SK-N-SH (cell line): ENCODE measurements around the gene IL22. TPM values are rescaled to one million over a fixed set of nuclear protein-coding genes. Genes with fewer than 3 reads are reported as not detected.

Source experiments
- CTCF ChIA-PET: fragments of 300-600, 350-600 bp; formaldehyde crosslinking; extraction: SDS; loops from one replicate; lab custom pipeline; 2021; lab: Yijun Ruan, JAX
- POLR2A ChIA-PET: fragments of 350-600 bp; sonication (Branson Sonifier 250); formaldehyde crosslinking; extraction: SDS; loops from one replicate; lab custom pipeline; 2020; ENCODE audit warnings: antibody characterized with exemption, inconsistent platforms; lab: Yijun Ruan, JAX
- DNase-seq: peaks from one replicate; pipeline ENCODE4 v3.0.0; 2012
- H2AFZ ChIP-seq: fragments of 200-600 bp; sonication (generic); 2 replicates; pipeline ENCODE4 v1.8.1; 2016; ENCODE audit warnings: antibody characterized with exemption, mild to moderate bottlenecking, low read depth
- H3F3A ChIP-seq: fragments of 200-600 bp; sonication (generic); replicated peaks from 2 replicates; pipeline ENCODE3; 2016; ENCODE audit warnings: antibody characterized with exemption, mild to moderate bottlenecking; ENCODE audit not compliant: insufficient read depth
- H3K27ac ChIP-seq, 2 experiments: fragments of 200-500 bp in 1 of 2; fragments of 200-600 bp in 1 of 2; sonication (Bioruptor generic) in 1 of 2; sonication (generic), shearing (Covaris generic) in 1 of 2; 2 replicates each; pipeline versions ENCODE4 v1.5.1 to v1.6.1; 2014 to 2016; ENCODE audit warnings: low read depth in 2 of 2, inconsistent platforms in 1 of 2, low read length in 1 of 2, mild to moderate bottlenecking in 1 of 2, mixed read lengths in 1 of 2
- H3K27me3 ChIP-seq: fragments of 200-600 bp; sonication (generic), shearing (Covaris generic); 2 replicates; pipeline ENCODE4 v1.6.1; 2016; ENCODE audit warnings: mixed run types; ENCODE audit not compliant: insufficient read depth
- H3K36me3 ChIP-seq, 2 experiments: fragments of 200-500 bp in 1 of 2; fragments of 200-600 bp in 1 of 2; sonication (Bioruptor generic) in 1 of 2; sonication (generic) in 1 of 2; replicated peaks in 1 of 2; 2 replicates each; pipeline versions ENCODE3 to v1.5.1; 2014 to 2016; ENCODE audit warnings: low read length in 1 of 2, mild to moderate bottlenecking in 1 of 2; ENCODE audit not compliant: insufficient read depth in 2 of 2, control insufficient read depth in 1 of 2
- H3K4me1 ChIP-seq, 2 experiments: fragments of 200-500 bp in 1 of 2; fragments of 200-600 bp in 1 of 2; sonication (Bioruptor generic) in 1 of 2; sonication (generic), shearing (Covaris generic) in 1 of 2; 2 replicates each; pipeline versions ENCODE4 v1.5.1 to v1.6.1; 2014 to 2016; ENCODE audit warnings: low read depth in 1 of 2, low read length in 1 of 2, mixed run types in 1 of 2; ENCODE audit not compliant: insufficient read depth in 2 of 2, control insufficient read depth in 1 of 2
- H3K4me2 ChIP-seq: fragments of 200-600 bp; sonication (generic), shearing (Covaris generic); 2 replicates; pipeline ENCODE4 v1.6.1; 2017; ENCODE audit warnings: mixed run types
- H3K4me3 ChIP-seq, 2 experiments: fragments of 200-500 bp in 1 of 2; fragments of 200-600 bp in 1 of 2; sonication (Bioruptor generic) in 1 of 2; sonication (generic), shearing (Covaris generic) in 1 of 2; 2 replicates each; pipeline versions ENCODE4 v1.5.1 to v1.8.1; 2014 to 2016; ENCODE audit warnings: low read depth in 2 of 2, inconsistent platforms in 1 of 2, low read length in 1 of 2, mild to moderate bottlenecking in 1 of 2, mixed read lengths in 1 of 2, moderate library complexity in 1 of 2
- H3K79me2 ChIP-seq: fragments of 200-600 bp; sonication (generic); 2 replicates; pipeline ENCODE4 v1.8.1; 2017; ENCODE audit warnings: mild to moderate bottlenecking; ENCODE audit not compliant: insufficient read depth
- H3K9ac ChIP-seq: fragments of 200-600 bp; sonication (generic); 2 replicates; pipeline ENCODE4 v1.6.1; 2017; ENCODE audit warnings: mixed run types
- H3K9me2 ChIP-seq: fragments of 200-600 bp; sonication (generic); 2 replicates; pipeline ENCODE4 v1.6.1; 2017; ENCODE audit warnings: mixed run types
- H3K9me3 ChIP-seq: fragments of 200-600 bp; sonication (generic); 2 replicates; pipeline ENCODE4 v1.6.1; 2017; ENCODE audit warnings: mixed run types, mild to moderate bottlenecking, moderate library complexity
- H4K20me1 ChIP-seq: fragments of 200-600 bp; sonication (generic); 2 replicates; pipeline ENCODE4 v1.6.1; 2017; ENCODE audit warnings: mild to moderate bottlenecking, mixed run types; ENCODE audit not compliant: insufficient read depth
- CTCF ChIP-seq: fragments of 200-600 bp; sonication (generic); IDR thresholded peaks from 2 replicates; pipeline ENCODE4 v1.6.1; 2017; ENCODE audit warnings: antibody characterized with exemption, mild to moderate bottlenecking, moderate library complexity
- EP300 ChIP-seq, 2 experiments: IDR thresholded peaks; 2 replicates each; pipeline versions ENCODE4 v1.4.0 to v1.6.1; 2012; ENCODE audit warnings: borderline replicate concordance in 1 of 2, low read depth in 1 of 2, low read length in 1 of 2
- FOXJ3 ChIP-seq: sonication (generic); formaldehyde crosslinking; IDR thresholded peaks from 2 replicates; pipeline ENCODE4 v1.5.1; 2020; ENCODE audit warnings: mild to moderate bottlenecking, missing genetic modification reagents
- FOXM1 ChIP-seq: IDR thresholded peaks from 2 replicates; pipeline ENCODE4 v1.4.0; 2012; ENCODE audit warnings: low read depth, mild to moderate bottlenecking
- GATA2 ChIP-seq: sonication (generic); formaldehyde crosslinking; IDR thresholded peaks from 2 replicates; pipeline ENCODE4 v1.5.0; 2020; ENCODE audit warnings: mild to moderate bottlenecking, missing genetic modification reagents
- MAX ChIP-seq: IDR thresholded peaks from 2 replicates; pipeline ENCODE4 v1.4.0; 2012; ENCODE audit warnings: low read depth
- MEF2A ChIP-seq: IDR thresholded peaks from 2 replicates; pipeline ENCODE4 v1.4.0; 2012; ENCODE audit warnings: low read depth, borderline replicate concordance
- MXI1 ChIP-seq: IDR thresholded peaks from 2 replicates; pipeline ENCODE4 v1.6.1; 2012; ENCODE audit warnings: mild to moderate bottlenecking, low read depth, low read length, improper control_type of control experiment
- NFIC ChIP-seq: IDR thresholded peaks from 2 replicates; pipeline ENCODE4 v1.4.0; 2012; ENCODE audit warnings: borderline replicate concordance
- NRF1 ChIP-seq: IDR thresholded peaks from 2 replicates; pipeline ENCODE4 v1.6.1; 2012; ENCODE audit warnings: low read depth, mild to moderate bottlenecking, low read length
- POLR2AphosphoS5 ChIP-seq: IDR thresholded peaks from 2 replicates; pipeline ENCODE4 v1.6.1; 2012; ENCODE audit warnings: low read depth, low read length
- RCOR1 ChIP-seq: fragments of 150-350 bp; IDR thresholded peaks from 2 replicates; pipeline ENCODE4 v1.6.1; 2017; ENCODE audit warnings: antibody characterized with exemption, low read length
- RXRA ChIP-seq: IDR thresholded peaks from 2 replicates; pipeline ENCODE4 v1.4.0; 2012; ENCODE audit warnings: low read depth, mild to moderate bottlenecking, borderline replicate concordance
- SMC3 ChIP-seq: IDR thresholded peaks from 2 replicates; pipeline ENCODE4 v1.6.1; 2012; ENCODE audit warnings: low read depth, low read length, improper control_type of control experiment
- TAF1 ChIP-seq: IDR thresholded peaks from 2 replicates; pipeline ENCODE4 v1.6.1; 2012; ENCODE audit warnings: low read depth, mild to moderate bottlenecking, low read length, moderate library complexity, borderline replicate concordance
- TCF12 ChIP-seq: IDR thresholded peaks from 2 replicates; pipeline ENCODE4 v1.4.0; 2012
- USF1 ChIP-seq: IDR thresholded peaks from 2 replicates; pipeline ENCODE4 v1.4.0; 2012; ENCODE audit warnings: low read depth, borderline replicate concordance
- ZBTB33 ChIP-seq: IDR thresholded peaks from 2 replicates; pipeline ENCODE4 v1.4.0; 2012; ENCODE audit warnings: low read depth, borderline replicate concordance
- WGBS: methylation state at CpG from one replicate; pipeline ENCODE4 v1.1.6; 2017; ENCODE audit warnings: low lambda C conversion rate; 5-methylcytosine and 5-hydroxymethylcytosine counted together
- polyA plus RNA-seq, 3 experiments: library from polyadenylated mRNA; depleted of rRNA; stranded (reverse); fragments of >200 nt; gene quantifications; 2 replicates each; pipeline ENCODE4 v1.2.3, GENCODE V29; 2012

Gene IL22
- polyA plus RNA-seq, 1 of the 3 experiments (the other 2 are of a cell fraction), result not detected

- Histone ChIP-seq H3K79me2 (no peaks in the 10 kb centered on the region), H3K4me1 (peaks cover 6 to 10% of the 10 kb centered on the region in 2 experiments; a peak in 3 of 4 replicates), H3K9me3 (no peaks in the 10 kb centered on the region), H3K4me2 (no peak overlapping the region), H3K27ac (no peak overlapping the region; a peak in 1 of 4 replicates), H3K36me3 (no peaks in the 10 kb centered on the region), H3F3A (no peaks in the 10 kb centered on the region), H3K27me3 (0 out of 2 replicates have a peak, but pooled peaks cover 4% of the 10 kb centered on the region), H3K9ac (no peak overlapping the region), H3K4me3 (no peak overlapping the region), H4K20me1 (no peaks in the 10 kb centered on the region), H3K9me2 (no peaks in the 10 kb centered on the region), H2AFZ (no peak overlapping the region)
- no peak for DNase-seq
- ChIA-PET POLR2A (interaction anchor here (1.1 kb wide), 1 partner anchor 23 kb away, joined by 4 read pairs; no protein-coding TSS in a partner anchor), CTCF (interaction anchor here (0.6 to 3.7 kb wide), 40 partner anchors 8 to 867 kb away, joined by 3 to 82 read pairs (median 5); no protein-coding TSS in a partner anchor)
- TF ChIP-seq RCOR1 (no peak), RXRA (no peak), FOXJ3 (CRISPR knock-in tag) (no peak), MAX (no peak), MXI1 (no peak), SMC3 (no peak), EP300 (IDR thresholded peaks at IDR 0.05; ENCODE audit: borderline replicate concordance in 1 of 2, low read depth in 1 of 2, low read length in 1 of 2) (no peak), TCF12 (no peak), NFIC (no peak), USF1 (no peak), POLR2AphosphoS5 (no peak), FOXM1 (no peak), MEF2A (no peak), ZBTB33 (no peak), CTCF (no peak), NRF1 (no peak), TAF1 (no peak), GATA2 (no peak)
- 61% methylated on average over 6 of the region's 6 CpGs for WGBS
Observed at GRCh38 chr12:68222326-68222725, 31.1 kb downstream of the IL22 start.
